ENCODE measurements around the gene TTL. TPM values are rescaled to one million over a fixed set of nuclear protein-coding genes. Genes with fewer than 3 reads are reported as not detected.

Gene TTL
- total RNA-seq, 1 donor from 2014 or later = 126 TPM

DNA sequence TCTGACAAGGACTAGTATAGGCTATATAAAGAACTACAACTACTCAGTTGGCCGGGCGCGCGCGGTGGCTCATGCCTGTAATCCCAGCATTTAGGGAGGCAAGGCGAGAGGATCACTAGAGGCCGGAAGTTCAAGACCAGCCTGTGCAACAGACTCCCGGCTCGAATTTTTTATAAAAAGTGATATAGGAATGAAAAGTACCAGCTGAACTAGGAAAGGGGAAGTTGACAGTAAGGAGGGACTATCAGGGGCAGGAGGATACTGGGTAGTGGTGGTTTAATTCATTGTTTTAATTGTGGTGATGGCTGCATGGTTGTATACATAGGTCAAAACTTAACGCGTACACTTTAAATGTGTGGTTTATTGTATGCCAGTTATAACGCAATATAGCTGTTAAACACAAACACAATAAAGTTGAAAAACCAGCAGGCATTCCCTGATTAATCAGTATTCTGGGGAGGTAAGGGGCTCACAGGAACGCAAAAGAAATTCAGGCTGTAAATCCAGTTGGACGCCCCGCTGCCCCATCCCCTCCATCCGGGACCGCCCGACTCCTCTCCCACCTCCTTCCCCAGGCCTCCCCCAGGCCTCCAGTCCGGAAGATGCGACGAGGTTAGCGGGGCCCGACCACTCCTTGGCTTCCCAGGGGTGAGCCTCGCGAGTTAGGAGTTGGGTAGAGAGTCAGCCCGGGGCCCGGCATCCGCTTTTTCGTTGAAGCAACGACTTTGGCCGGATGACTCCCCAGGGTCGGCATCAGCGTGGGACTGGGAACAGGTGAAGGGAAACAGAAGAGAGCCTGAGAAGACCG, 59.6 kb downstream of the TTL start:
- Mint-ChIP-seq H3K4me3 (ENCODE audit: unreplicated experiment) (no peak overlapping the region), H3K36me3 (ENCODE audit: unreplicated experiment) (no peaks in the 10 kb centered on the region), H3K27me3 (ENCODE audit: unreplicated experiment) (peaks cover 3% of the 10 kb centered on the region), H3K27ac (ENCODE audit: unreplicated experiment) (peak overlapping the region; percentile 94), H3K9me3 (ENCODE audit: unreplicated experiment) (peaks cover 9% of the 10 kb centered on the region), H3K4me1 (ENCODE audit: low read depth, unreplicated experiment) (no peaks in the 10 kb centered on the region)
- peak; percentile 78 for DNase-seq
- TF ChIP-seq CTCF (IDR thresholded peaks at IDR 0.05; ENCODE audit: partially characterized antibody, unreplicated experiment) = no peak

DNA sequence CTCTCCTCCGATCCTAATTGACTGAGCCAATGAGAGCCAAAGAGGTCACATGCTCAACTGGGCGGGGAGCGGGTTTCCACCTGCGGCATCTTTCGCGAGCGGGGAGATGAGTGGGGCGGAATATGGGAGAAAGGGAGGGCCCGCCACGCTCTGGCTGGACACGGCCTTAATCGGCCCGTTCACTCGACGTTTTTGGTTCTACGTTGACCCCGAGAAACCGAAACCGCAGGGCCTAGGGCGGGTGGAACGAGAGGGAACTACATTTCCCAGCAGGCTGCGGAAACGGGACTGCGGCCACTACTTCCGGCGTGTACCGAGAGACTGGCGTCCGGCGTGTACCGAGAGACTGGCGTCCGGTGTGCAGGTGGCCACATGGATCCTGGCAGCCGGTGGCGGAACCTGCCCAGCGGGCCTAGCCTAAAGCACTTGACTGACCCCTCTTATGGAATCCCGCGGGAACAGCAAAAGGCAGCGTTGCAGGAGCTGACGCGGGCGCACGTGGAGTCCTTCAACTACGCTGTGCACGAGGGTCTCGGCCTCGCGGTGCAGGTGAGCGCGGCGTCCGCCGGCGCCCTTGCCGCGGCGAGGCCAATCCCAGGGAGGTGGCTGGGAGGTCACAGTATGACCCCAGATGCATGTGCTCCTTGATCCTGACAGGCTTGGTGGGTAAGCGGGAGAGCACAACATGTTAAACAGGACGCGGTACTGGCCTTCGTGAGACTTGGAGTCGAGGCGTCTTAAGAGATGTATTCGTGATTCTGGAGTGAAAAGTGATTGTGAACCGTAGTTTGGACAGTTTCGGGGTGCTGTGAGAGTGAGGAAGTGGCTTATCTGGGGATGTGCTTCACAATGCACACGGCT, 60.4 kb downstream of the TTL start, which contains the start of gene POLR1B:
Gene POLR1B (plus strand): TSS at position 343 of the 861 bp plus-strand sequence. CDS start 30 bp downstream, at position 373.
- no peak within 1 kb of the TSS for H3K4me3 Mint-ChIP-seq (ENCODE audit: unreplicated experiment)
- H3K4me1 Mint-ChIP-seq (ENCODE audit: low read depth, unreplicated experiment) = no peaks in the 10 kb centered on the region
- H3K27ac Mint-ChIP-seq (ENCODE audit: unreplicated experiment) = peak within 1 kb of the TSS; percentile 94
- H3K9me3 Mint-ChIP-seq (ENCODE audit: unreplicated experiment) = peaks cover 6% of the 10 kb centered on the region
- peaks cover 3% of the 10 kb centered on the region for H3K27me3 Mint-ChIP-seq (ENCODE audit: unreplicated experiment)
- DNase-seq = peak; percentile 85
- TF ChIP-seq CTCF (IDR thresholded peaks at IDR 0.05; ENCODE audit: partially characterized antibody, unreplicated experiment) = no peak
- no peaks in the 10 kb centered on the region for H3K36me3 Mint-ChIP-seq (ENCODE audit: unreplicated experiment)

DNA sequence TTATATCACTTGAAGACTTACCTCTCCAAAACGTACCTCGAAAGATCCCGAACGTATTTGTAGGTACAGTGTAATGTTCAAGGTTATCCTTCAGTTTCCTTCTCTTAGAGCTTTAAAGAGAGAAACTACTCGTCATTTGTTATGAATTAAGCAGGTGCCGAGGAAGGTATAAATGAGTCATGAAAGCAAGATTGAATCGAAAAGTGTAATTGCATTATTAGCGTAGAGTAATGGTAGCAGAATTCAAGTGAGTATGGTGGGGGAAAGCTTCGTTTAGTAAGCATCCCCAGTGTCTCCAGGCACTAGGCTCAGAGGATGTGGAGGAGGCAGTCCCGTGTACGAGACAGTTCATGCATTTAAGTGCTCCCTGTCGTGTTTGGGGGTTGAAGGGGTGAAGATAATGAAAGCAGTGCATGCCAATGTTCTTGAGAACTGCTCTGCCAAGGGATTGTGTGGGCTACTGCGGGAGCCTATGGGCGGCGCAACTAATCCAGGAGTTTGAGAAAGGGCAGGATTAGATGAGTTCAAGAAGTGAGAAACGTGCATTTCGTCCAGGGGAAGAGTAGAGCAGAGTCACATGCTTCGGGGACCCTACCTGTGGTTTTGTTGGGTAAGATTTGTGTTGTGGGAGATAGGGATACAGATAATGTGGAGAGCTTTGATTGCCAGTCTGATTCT, 61.2 kb downstream of the TTL start:
- peaks cover 3% of the 10 kb centered on the region for H3K27me3 Mint-ChIP-seq (ENCODE audit: unreplicated experiment)
- no peaks in the 10 kb centered on the region for H3K4me1 Mint-ChIP-seq (ENCODE audit: low read depth, unreplicated experiment)
- H3K9me3 Mint-ChIP-seq (ENCODE audit: unreplicated experiment) = peaks cover 6% of the 10 kb centered on the region
- no peak for DNase-seq
- no peak overlapping the region for H3K4me3 Mint-ChIP-seq (ENCODE audit: unreplicated experiment)
- no peak overlapping the region for H3K27ac Mint-ChIP-seq (ENCODE audit: unreplicated experiment)
- no peaks in the 10 kb centered on the region for H3K36me3 Mint-ChIP-seq (ENCODE audit: unreplicated experiment)
- no peak for TF ChIP-seq CTCF (IDR thresholded peaks at IDR 0.05; ENCODE audit: partially characterized antibody, unreplicated experiment)

DNA sequence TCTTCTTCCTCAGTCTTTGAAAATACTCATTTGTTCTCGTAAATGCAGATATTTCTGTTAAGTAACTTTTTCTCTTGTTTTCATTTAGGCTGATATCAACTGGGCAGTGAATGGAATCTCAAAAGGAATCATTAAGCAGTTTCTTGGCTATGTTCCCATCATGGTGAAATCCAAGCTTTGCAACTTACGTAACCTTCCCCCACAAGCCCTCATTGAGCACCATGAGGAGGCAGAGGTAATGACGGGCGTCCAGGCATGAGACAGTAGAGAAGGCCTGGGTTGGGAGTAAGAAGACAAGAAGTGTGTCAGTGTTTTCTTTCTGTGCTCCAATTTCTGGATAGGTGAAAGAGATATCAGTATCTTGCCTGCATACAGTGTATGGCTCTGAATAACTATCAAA, 65.4 kb downstream of the TTL start:
- Mint-ChIP-seq H3K36me3 (ENCODE audit: unreplicated experiment) (no peaks in the 10 kb centered on the region), H3K27ac (ENCODE audit: unreplicated experiment) (no peak overlapping the region), H3K4me3 (ENCODE audit: unreplicated experiment) (no peak overlapping the region), H3K27me3 (ENCODE audit: unreplicated experiment) (no peaks in the 10 kb centered on the region), H3K9me3 (ENCODE audit: unreplicated experiment) (no peaks in the 10 kb centered on the region), H3K4me1 (ENCODE audit: low read depth, unreplicated experiment) (no peaks in the 10 kb centered on the region)
- no peak for TF ChIP-seq CTCF (IDR thresholded peaks at IDR 0.05; ENCODE audit: partially characterized antibody, unreplicated experiment)
- DNase-seq = no peak
